ENCODE data around the gene BTN1A1.

GRCh38 chr6:26478985-26479278 lies 21.2 kb upstream of the BTN1A1 start:
- TF ChIP-seq, protein P1, sequence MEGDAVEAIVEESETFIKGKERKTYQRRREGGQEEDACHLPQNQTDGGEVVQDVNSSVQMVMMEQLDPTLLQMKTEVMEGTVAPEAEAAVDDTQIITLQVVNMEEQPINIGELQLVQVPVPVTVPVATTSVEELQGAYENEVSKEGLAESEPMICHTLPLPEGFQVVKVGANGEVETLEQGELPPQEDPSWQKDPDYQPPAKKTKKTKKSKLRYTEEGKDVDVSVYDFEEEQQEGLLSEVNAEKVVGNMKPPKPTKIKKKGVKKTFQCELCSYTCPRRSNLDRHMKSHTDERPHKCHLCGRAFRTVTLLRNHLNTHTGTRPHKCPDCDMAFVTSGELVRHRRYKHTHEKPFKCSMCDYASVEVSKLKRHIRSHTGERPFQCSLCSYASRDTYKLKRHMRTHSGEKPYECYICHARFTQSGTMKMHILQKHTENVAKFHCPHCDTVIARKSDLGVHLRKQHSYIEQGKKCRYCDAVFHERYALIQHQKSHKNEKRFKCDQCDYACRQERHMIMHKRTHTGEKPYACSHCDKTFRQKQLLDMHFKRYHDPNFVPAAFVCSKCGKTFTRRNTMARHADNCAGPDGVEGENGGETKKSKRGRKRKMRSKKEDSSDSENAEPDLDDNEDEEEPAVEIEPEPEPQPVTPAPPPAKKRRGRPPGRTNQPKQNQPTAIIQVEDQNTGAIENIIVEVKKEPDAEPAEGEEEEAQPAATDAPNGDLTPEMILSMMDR (IDR thresholded peaks at IDR 0.05), result no peak
- TF ChIP-seq REST (IDR thresholded peaks at IDR 0.05; ENCODE audit: insufficient read depth in 1 of 2, low read depth in 2 of 2, low read length in 1 of 2) (no peak), POLR2AphosphoS5 (IDR thresholded peaks at IDR 0.05; ENCODE audit: low read depth, low read length) (no peak), TCF7L2 (IDR thresholded peaks at IDR 0.05; ENCODE audit: low read depth, low read length) (no peak)

Data from Panc1 (cell line).